ENCODE data around the gene SCNN1B.

Gene SCNN1B

GRCh38 chr16:23254338-23254737, 47.8 kb upstream of the SCNN1B start:
- Histone ChIP-seq H3K27ac (ENCODE audit: extremely low read depth, low read depth, low read length) (no peak overlapping the region), H3K4me3 (ENCODE audit: low read depth, low read length) (no peak overlapping the region), H3K36me3 (ENCODE audit: control insufficient read depth in 2 of 2, insufficient read depth in 1 of 2, low read length in 2 of 2) (no peaks in the 10 kb centered on the region), H3K9me3 (ENCODE audit: control insufficient read depth, insufficient read depth, low read depth, low read length) (no peaks in the 10 kb centered on the region), H3K4me1 (ENCODE audit: control insufficient read depth, insufficient read depth, low read length) (no peaks in the 10 kb centered on the region)
- CTCF ChIA-PET: interaction anchor here (0.7 to 1.3 kb wide), 2 partner anchors 71 to 94 kb away, joined by 3 to 4 read pairs; no protein-coding TSS in a partner anchor
- TF ChIP-seq ZNF692 (tag by site-specific recombination; IDR thresholded peaks at IDR 0.05): peak; percentile 52; the same call in 1 of the 2 replicates
- no peak for TF ChIP-seq ZNF837 (tag by site-specific recombination; IDR thresholded peaks at IDR 0.05)
- TF ChIP-seq ZNF394 (tag by site-specific recombination; IDR thresholded peaks at IDR 0.05; ENCODE audit: borderline replicate concordance): no peak
- TF ChIP-seq ZNF747 (tag by site-specific recombination; IDR thresholded peaks at IDR 0.05): no peak
- TF ChIP-seq ZNF280C (tag by site-specific recombination; IDR thresholded peaks at IDR 0.05): no peak
- peak; percentile 42; the same call in 1 of the 2 replicates for TF ChIP-seq ZFP69B (tag by site-specific recombination; IDR thresholded peaks at IDR 0.05)
- no peak for TF ChIP-seq ZBTB21 (tag by site-specific recombination; IDR thresholded peaks at IDR 0.05)
- TF ChIP-seq PBX3 (CRISPR knock-in tag; IDR thresholded peaks at IDR 0.05): no peak
- no peak for TF ChIP-seq KLF10 (tag by site-specific recombination; IDR thresholded peaks at IDR 0.05)
- no peak for TF ChIP-seq SP7 (tag by site-specific recombination; IDR thresholded peaks at IDR 0.05)
- no peak for TF ChIP-seq ZSCAN30 (tag by site-specific recombination; IDR thresholded peaks at IDR 0.05)
- TF ChIP-seq ZNF274 (IDR thresholded peaks at IDR 0.05; ENCODE audit: low read length): no peak
- TF ChIP-seq ZNF274 (tag by site-specific recombination; IDR thresholded peaks at IDR 0.05; ENCODE audit: borderline replicate concordance): no peak
- TF ChIP-seq INSM2 (tag by site-specific recombination; IDR thresholded peaks at IDR 0.05): no peak
- TF ChIP-seq PRDM10 (tag by site-specific recombination; IDR thresholded peaks at IDR 0.05): no peak
- TF ChIP-seq KLF1 (tag by site-specific recombination; IDR thresholded peaks at IDR 0.05): no peak
- TF ChIP-seq ZNF223 (tag by site-specific recombination; IDR thresholded peaks at IDR 0.05): no peak
- POLR2A ChIA-PET: no interaction called here

Measured in HEK293 (cell line).